ENCODE data around the gene GPX5.

GPX5 gene

GRCh38 chr6:28491984-28492317 is 33.7 kb upstream of the GPX5 start:
- TF ChIP-seq SPI1 (IDR thresholded peaks at IDR 0.05; ENCODE audit: borderline replicate concordance, low read depth), result no peak
- TF ChIP-seq, protein P1, sequence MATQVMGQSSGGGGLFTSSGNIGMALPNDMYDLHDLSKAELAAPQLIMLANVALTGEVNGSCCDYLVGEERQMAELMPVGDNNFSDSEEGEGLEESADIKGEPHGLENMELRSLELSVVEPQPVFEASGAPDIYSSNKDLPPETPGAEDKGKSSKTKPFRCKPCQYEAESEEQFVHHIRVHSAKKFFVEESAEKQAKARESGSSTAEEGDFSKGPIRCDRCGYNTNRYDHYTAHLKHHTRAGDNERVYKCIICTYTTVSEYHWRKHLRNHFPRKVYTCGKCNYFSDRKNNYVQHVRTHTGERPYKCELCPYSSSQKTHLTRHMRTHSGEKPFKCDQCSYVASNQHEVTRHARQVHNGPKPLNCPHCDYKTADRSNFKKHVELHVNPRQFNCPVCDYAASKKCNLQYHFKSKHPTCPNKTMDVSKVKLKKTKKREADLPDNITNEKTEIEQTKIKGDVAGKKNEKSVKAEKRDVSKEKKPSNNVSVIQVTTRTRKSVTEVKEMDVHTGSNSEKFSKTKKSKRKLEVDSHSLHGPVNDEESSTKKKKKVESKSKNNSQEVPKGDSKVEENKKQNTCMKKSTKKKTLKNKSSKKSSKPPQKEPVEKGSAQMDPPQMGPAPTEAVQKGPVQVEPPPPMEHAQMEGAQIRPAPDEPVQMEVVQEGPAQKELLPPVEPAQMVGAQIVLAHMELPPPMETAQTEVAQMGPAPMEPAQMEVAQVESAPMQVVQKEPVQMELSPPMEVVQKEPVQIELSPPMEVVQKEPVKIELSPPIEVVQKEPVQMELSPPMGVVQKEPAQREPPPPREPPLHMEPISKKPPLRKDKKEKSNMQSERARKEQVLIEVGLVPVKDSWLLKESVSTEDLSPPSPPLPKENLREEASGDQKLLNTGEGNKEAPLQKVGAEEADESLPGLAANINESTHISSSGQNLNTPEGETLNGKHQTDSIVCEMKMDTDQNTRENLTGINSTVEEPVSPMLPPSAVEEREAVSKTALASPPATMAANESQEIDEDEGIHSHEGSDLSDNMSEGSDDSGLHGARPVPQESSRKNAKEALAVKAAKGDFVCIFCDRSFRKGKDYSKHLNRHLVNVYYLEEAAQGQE (IDR thresholded peaks at IDR 0.05; ENCODE audit: insufficient replicate concordance, low read depth), result no peak
- no peak for TF ChIP-seq POLR2AphosphoS5 (IDR thresholded peaks at IDR 0.05; ENCODE audit: low read depth)
- no peak for TF ChIP-seq GABPA (IDR thresholded peaks at IDR 0.05; ENCODE audit: low read depth)
- TF ChIP-seq CTCF (IDR thresholded peaks at IDR 0.05; ENCODE audit: insufficient read depth, low read length), result no peak
- H3K27me3 ChIP-seq (ENCODE audit: insufficient read depth, poor library complexity, severe bottlenecking), result peaks cover 2% of the 10 kb centered on the region
- DNase-seq (ENCODE audit: low read depth in 1 of 2, low spot score in 1 of 2), result no peak
- H3K27ac ChIP-seq (replicated peaks), result no peak overlapping the region
- H3K4me3 ChIP-seq (replicated peaks; ENCODE audit: insufficient read depth, low read length), result no peak overlapping the region

DNA sequence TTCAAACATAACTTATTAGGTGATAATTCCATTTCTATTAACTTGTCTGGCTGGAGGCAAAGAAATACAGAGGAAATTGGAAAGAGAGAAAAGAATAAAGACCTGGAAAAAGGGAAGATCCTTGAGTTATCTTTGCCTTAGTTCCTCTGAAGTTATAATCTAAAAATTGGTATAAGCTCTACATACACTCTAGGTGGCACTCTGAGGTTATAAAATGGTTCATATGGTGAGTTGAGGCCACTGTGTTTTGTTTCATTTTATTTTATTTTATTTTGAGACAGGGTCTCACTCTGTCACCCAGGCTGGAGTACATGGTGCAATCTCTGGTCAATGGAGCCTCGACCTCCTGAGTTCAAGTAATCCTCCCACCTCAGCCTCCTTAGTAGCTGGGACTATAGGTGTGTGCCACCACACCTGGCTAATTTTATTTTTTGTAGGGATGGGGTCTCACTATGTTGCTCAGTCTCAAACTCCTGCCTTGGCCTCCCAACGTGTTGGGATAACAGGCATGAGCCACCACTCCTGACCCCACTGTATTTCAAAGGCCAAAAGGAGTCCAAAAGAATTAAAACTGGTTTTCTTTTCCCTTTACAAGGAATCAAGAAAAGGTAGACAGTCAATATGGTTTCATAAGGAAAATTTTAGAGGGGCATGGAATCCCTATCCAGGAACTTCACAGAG is 29.4 kb upstream of the GPX5 start:
- TF ChIP-seq CTCF (IDR thresholded peaks at IDR 0.05; ENCODE audit: insufficient read depth, low read length), result no peak
- no peak for TF ChIP-seq POLR2AphosphoS5 (IDR thresholded peaks at IDR 0.05; ENCODE audit: low read depth)
- no peak for TF ChIP-seq GABPA (IDR thresholded peaks at IDR 0.05; ENCODE audit: low read depth)
- TF ChIP-seq, protein P1 (IDR thresholded peaks at IDR 0.05; ENCODE audit: insufficient replicate concordance, low read depth), result no peak
- no peak for TF ChIP-seq SPI1 (IDR thresholded peaks at IDR 0.05; ENCODE audit: borderline replicate concordance, low read depth)
- no peak for DNase-seq (ENCODE audit: low read depth in 1 of 2, low spot score in 1 of 2)
- H3K4me3 ChIP-seq (replicated peaks; ENCODE audit: insufficient read depth, low read length), result no peak overlapping the region
- H3K27me3 ChIP-seq (ENCODE audit: insufficient read depth, poor library complexity, severe bottlenecking), result peaks cover under 1% of the 10 kb centered on the region
- no peak overlapping the region for H3K27ac ChIP-seq (replicated peaks)

DNA sequence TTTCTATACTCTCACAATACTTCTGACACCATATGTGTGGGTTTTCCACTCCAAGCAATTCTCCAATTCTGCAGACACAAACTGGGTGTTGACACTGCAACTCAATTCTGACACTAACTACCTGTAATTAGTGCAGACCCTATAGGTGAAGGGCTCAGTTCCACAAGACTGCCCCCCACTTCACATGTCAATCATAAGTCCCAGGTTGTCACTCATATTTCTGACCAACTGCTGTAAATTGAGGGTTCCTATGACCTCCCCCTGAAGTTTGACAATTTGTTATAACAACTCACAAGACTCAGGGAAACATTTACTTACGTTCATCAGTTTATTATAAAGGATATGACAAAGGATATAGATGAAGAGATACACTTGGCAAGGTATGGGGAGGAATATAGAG is 28.4 kb upstream of the GPX5 start:
- no peak for TF ChIP-seq GABPA (IDR thresholded peaks at IDR 0.05; ENCODE audit: low read depth)
- TF ChIP-seq, protein P1 (IDR thresholded peaks at IDR 0.05; ENCODE audit: insufficient replicate concordance, low read depth), result no peak
- no peak for TF ChIP-seq CTCF (IDR thresholded peaks at IDR 0.05; ENCODE audit: insufficient read depth, low read length)
- no peak for TF ChIP-seq POLR2AphosphoS5 (IDR thresholded peaks at IDR 0.05; ENCODE audit: low read depth)
- no peak for TF ChIP-seq SPI1 (IDR thresholded peaks at IDR 0.05; ENCODE audit: borderline replicate concordance, low read depth)
- Histone ChIP-seq H3K27me3 (ENCODE audit: insufficient read depth, poor library complexity, severe bottlenecking) (no peaks in the 10 kb centered on the region), H3K27ac (replicated peaks) (no peak overlapping the region), H3K4me3 (replicated peaks; ENCODE audit: insufficient read depth, low read length) (no peak overlapping the region)
- DNase-seq (ENCODE audit: low read depth in 1 of 2, low spot score in 1 of 2), result no peak

Measured in HL-60 (cell line).